Gastrocnemius medialis (tissue), 4 donors: Measurements from ENCODE around the gene PAQR5.

Experiments used
- CTCF ChIP-seq, 5 experiments: fragments of 450-650 bp in 3 of 5; fragments of 200-600 bp in 2 of 5; sonication (generic) in 2 of 5; IDR thresholded peaks in 4 of 5; conservative IDR thresholded peaks in 1 of 5; 1 replicate in 4 of 5; 2 replicates in 1 of 5; pipeline ENCODE4 v1.5.1; 2016 to 2019; ENCODE audit warnings: antibody characterized with exemption in 5 of 5, mild to moderate bottlenecking in 3 of 5, moderate library complexity in 3 of 5
- POLR2A ChIP-seq, 2 donors: fragments of 450-650 bp; IDR thresholded peaks; one replicate each; pipeline ENCODE4 v1.6.1; 2017; ENCODE audit warnings: antibody characterized with exemption in 2 of 2, mild to moderate bottlenecking in 2 of 2, moderate library complexity in 2 of 2

GRCh38 chr15:69338535-69339213 is 40.0 kb downstream of the PAQR5 start:
- TF ChIP-seq CTCF (IDR thresholded peaks at IDR 0.05 in 4 of 5, conservative IDR thresholded peaks at IDR 0.05 in 1 of 5) (no peak), POLR2A (IDR thresholded peaks at IDR 0.05) (no peak)
